ENCODE measurements around the gene RDX.
"Not testable (repeated sequence)": the region's sequence is repeated elsewhere in the genome, so short reads cannot be mapped to it uniquely, and the experiment has no call there.

Gene RDX

GRCh38 chr11:110290591-110291334 is 5.7 kb downstream of the RDX start:
- H3K4me3 ChIP-seq (ENCODE audit: low read length) = no peak overlapping the region
- no peak for DNase-seq (ENCODE audit: low read depth)
- TF ChIP-seq, protein P1, sequence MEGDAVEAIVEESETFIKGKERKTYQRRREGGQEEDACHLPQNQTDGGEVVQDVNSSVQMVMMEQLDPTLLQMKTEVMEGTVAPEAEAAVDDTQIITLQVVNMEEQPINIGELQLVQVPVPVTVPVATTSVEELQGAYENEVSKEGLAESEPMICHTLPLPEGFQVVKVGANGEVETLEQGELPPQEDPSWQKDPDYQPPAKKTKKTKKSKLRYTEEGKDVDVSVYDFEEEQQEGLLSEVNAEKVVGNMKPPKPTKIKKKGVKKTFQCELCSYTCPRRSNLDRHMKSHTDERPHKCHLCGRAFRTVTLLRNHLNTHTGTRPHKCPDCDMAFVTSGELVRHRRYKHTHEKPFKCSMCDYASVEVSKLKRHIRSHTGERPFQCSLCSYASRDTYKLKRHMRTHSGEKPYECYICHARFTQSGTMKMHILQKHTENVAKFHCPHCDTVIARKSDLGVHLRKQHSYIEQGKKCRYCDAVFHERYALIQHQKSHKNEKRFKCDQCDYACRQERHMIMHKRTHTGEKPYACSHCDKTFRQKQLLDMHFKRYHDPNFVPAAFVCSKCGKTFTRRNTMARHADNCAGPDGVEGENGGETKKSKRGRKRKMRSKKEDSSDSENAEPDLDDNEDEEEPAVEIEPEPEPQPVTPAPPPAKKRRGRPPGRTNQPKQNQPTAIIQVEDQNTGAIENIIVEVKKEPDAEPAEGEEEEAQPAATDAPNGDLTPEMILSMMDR (IDR thresholded peaks at IDR 0.05; ENCODE audit: insufficient read depth, low read depth, low read length, missing control alignments) = no peak

DNA sequence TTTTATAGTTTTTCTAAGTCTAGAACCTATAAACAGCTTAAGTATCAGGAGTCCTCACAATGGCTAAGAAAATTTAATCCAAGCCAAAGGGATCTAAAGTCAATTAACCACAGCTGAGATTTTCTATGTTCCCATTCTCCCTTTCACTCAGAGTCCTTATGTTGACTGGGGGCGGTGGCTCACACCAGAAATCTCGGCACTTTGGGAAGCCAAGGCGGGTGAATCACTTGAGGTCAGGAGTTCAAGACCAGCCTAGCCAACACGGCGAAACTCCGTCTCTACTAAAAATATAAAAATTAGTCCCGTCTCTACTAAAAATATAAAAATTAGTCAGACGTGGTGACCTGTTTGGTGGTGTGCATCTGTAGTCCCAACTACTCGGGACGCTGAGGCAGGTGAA is 6.9 kb downstream of the RDX start:
- no peak overlapping the region for H3K4me3 ChIP-seq (ENCODE audit: low read length)
- TF ChIP-seq, protein P1 (IDR thresholded peaks at IDR 0.05; ENCODE audit: insufficient read depth, low read depth, low read length, missing control alignments) = no peak
- no peak for DNase-seq (ENCODE audit: low read depth)

GRCh38 chr11:110287537-110287936 is 8.9 kb downstream of the RDX start:
- H3K4me3 ChIP-seq (ENCODE audit: low read length) = no peak overlapping the region
- TF ChIP-seq, protein P1 (IDR thresholded peaks at IDR 0.05; ENCODE audit: insufficient read depth, low read depth, low read length, missing control alignments) = no peak
- DNase-seq (ENCODE audit: low read depth) = no peak

- no peak overlapping the region for H3K4me3 ChIP-seq (ENCODE audit: low read length)
- TF ChIP-seq, protein P1 (IDR thresholded peaks at IDR 0.05; ENCODE audit: insufficient read depth, low read depth, low read length, missing control alignments) = no peak
- DNase-seq (ENCODE audit: low read depth) = no peak
Measured at GRCh38 chr11:110286298-110287040, 9.9 kb downstream of the RDX start.

- H3K4me3 ChIP-seq (ENCODE audit: low read length) = no peak overlapping the region
- TF ChIP-seq, protein P1 (IDR thresholded peaks at IDR 0.05; ENCODE audit: insufficient read depth, low read depth, low read length, missing control alignments) = no peak
- DNase-seq (ENCODE audit: low read depth) = no peak
Measured at GRCh38 chr11:110283862-110284261, 12.6 kb downstream of the RDX start.

DNA sequence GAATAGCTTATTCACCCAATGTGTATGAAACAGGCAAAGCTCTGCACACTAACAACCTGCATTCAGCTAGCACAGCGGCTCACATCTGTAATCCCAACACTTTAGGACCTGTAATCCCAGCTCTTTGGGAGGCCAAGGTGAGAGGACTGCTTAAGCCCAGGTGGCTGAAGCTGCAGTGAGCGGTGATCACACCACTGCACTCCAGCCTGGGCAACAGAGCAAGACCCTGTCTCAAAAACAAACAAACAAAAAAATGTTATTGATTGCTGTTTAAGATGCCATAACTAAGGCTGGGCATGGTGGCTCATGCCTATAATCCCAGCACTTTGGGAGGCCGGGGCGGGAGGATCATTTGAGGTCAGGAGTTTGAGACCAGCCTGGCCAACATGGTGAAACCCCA is 15.8 kb downstream of the RDX start:
- DNase-seq (ENCODE audit: low read depth); H3K4me3 ChIP-seq (ENCODE audit: low read length): not testable (repeated sequence)

DNA sequence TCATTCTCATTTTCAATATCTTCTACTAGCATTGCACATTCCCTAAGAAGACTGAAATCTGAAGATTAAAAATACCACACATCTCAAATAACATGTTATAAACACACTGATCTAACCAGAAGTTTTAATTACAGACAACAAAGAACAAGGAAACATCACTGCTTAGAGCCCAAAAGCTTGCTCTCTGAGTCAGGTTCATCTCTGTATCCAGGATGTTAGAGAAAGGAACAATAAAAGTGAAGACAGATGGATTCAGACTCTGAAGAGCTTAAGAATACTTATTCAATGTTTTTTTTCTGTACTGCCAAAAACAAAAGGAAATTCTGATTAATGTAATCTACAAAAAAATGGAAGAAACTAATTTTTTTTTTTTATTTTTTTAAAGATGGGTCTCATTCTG is 16.5 kb downstream of the RDX start:
- no peak overlapping the region for H3K4me3 ChIP-seq (ENCODE audit: low read length)
- no peak for DNase-seq (ENCODE audit: low read depth)
- TF ChIP-seq, protein P1 (IDR thresholded peaks at IDR 0.05; ENCODE audit: insufficient read depth, low read depth, low read length, missing control alignments) = no peak

Measured in epithelial cell of esophagus (primary cell).